ENCODE measurements around the gene NBEAL2. TPM values are rescaled to one million over a fixed set of nuclear protein-coding genes. Genes with fewer than 3 reads are reported as not detected.
"Not testable (repeated sequence)": the region's sequence is repeated elsewhere in the genome, so short reads cannot be mapped to it uniquely, and the experiment has no call there.

The NBEAL2 gene
- total RNA-seq, 1 experiment from 2014 or later: 4.8 TPM

GRCh38 chr3:46955801-46956259 lies 23.6 kb upstream of the NBEAL2 start:
- no peaks in the 10 kb centered on the region for H3K36me3 ChIP-seq
- no peaks in the 10 kb centered on the region for H3K9me3 ChIP-seq
- H3K27me3 ChIP-seq: no peaks in the 10 kb centered on the region
- DNase-seq: no peak
- no peak overlapping the region for H3K4me3 ChIP-seq

GRCh38 chr3:46957092-46957820 lies 22.2 kb upstream of the NBEAL2 start:
- no peak overlapping the region for H3K4me3 ChIP-seq
- no peaks in the 10 kb centered on the region for H3K27me3 ChIP-seq
- H3K36me3 ChIP-seq: no peaks in the 10 kb centered on the region
- no peaks in the 10 kb centered on the region for H3K9me3 ChIP-seq
- no peak for DNase-seq

DNA sequence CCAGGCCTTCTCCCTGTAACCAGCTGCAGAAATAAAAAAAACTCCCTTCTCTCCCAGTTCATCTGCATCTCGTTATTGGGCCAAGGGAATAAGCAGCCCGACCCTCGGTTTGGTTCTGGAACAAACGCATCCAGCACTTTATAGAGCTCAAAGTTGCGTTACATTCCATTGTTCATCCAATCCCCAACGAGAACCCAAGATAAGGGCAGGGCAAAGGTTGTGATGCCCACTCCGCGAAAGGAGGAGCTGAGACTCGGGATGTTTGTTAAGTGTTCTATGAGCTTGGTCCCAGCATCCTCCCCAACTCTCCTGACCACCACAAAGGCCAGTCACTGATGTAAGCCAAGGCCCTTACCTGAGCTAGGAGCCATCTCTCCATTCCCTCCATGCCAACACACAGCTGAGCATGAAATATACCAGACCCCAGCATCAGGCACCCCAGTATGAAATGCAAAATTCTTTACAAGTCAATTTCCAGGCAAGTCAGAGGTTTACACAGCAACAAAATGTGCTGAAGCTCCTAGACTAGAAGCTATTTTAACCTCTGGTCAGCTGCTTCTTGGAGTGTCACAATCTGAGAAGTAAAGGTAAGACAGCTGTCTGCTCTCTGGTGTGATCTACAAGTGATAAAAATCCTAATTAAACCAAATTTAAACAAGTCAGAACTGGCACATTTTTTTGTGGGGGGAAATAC lies 20.9 kb upstream of the NBEAL2 start:
- Histone ChIP-seq H3K27me3 (no peaks in the 10 kb centered on the region), H3K9me3 (no peaks in the 10 kb centered on the region), H3K4me3 (no peak overlapping the region), H3K36me3 (no peaks in the 10 kb centered on the region)
- no peak for DNase-seq

- Histone ChIP-seq H3K4me3 (no peak overlapping the region), H3K36me3 (no peaks in the 10 kb centered on the region), H3K9me3 (no peaks in the 10 kb centered on the region), H3K27me3 (no peaks in the 10 kb centered on the region)
- DNase-seq: no peak
Observed at GRCh38 chr3:46959161-46959511, 20.3 kb upstream of the NBEAL2 start.

GRCh38 chr3:46960081-46960701 lies 19.3 kb upstream of the NBEAL2 start:
- DNase-seq: no peak
- Histone ChIP-seq H3K4me3 (no peak overlapping the region), H3K36me3 (no peaks in the 10 kb centered on the region), H3K27me3 (no peaks in the 10 kb centered on the region), H3K9me3 (no peaks in the 10 kb centered on the region)

- Histone ChIP-seq H3K4me3 (no peak overlapping the region), H3K9me3 (no peaks in the 10 kb centered on the region), H3K36me3 (no peaks in the 10 kb centered on the region), H3K27me3 (no peaks in the 10 kb centered on the region)
- no peak for DNase-seq
Observed at GRCh38 chr3:46960835-46961234, 18.6 kb upstream of the NBEAL2 start.

DNA sequence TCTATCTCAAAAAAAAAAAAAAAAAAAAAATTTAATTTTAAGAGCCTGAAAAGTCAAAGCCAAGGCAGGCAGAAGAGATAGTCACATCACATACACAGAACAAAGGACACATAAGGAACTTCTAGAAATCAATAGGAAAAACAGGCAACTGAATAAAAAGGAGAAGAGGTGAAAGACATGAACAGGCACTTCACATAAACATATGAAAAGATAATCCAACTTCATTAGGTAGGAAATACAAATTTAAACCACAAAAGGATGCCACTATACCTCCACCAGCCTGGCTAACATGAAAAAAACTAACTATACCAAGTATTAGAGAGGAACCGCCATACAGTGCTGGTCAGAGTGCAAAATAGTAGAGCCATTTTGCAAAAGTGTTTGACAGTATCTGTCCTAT lies 17.0 kb upstream of the NBEAL2 start:
- no peak for DNase-seq
- Histone ChIP-seq H3K36me3 (no peaks in the 10 kb centered on the region), H3K9me3 (no peaks in the 10 kb centered on the region), H3K4me3 (no peak overlapping the region), H3K27me3 (no peaks in the 10 kb centered on the region)

- H3K4me3 ChIP-seq: no peak overlapping the region
- DNase-seq: no peak
- H3K27me3 ChIP-seq: no peaks in the 10 kb centered on the region
- H3K36me3 ChIP-seq: no peaks in the 10 kb centered on the region; the same call in 1 of the 2 replicates
- H3K9me3 ChIP-seq: no peaks in the 10 kb centered on the region
Observed at GRCh38 chr3:46962990-46963389, 16.5 kb upstream of the NBEAL2 start.

GRCh38 chr3:46964038-46964590 lies 15.4 kb upstream of the NBEAL2 start:
- not testable (repeated sequence) for H3K9me3 ChIP-seq, H3K4me3 ChIP-seq, H3K27me3 ChIP-seq, DNase-seq, H3K36me3 ChIP-seq

- Histone ChIP-seq H3K4me3 (no peak overlapping the region), H3K36me3 (peaks cover 3% of the 10 kb centered on the region), H3K27me3 (no peaks in the 10 kb centered on the region), H3K9me3 (no peaks in the 10 kb centered on the region)
- no peak for DNase-seq
Observed at GRCh38 chr3:46965151-46965550, 14.3 kb upstream of the NBEAL2 start.

GRCh38 chr3:46966811-46967210 lies 12.7 kb upstream of the NBEAL2 start:
- Histone ChIP-seq H3K36me3 (peaks cover 3% of the 10 kb centered on the region), H3K4me3 (no peak overlapping the region), H3K9me3 (no peaks in the 10 kb centered on the region), H3K27me3 (no peaks in the 10 kb centered on the region)
- no peak for DNase-seq

GRCh38 chr3:46968783-46969428 lies 10.6 kb upstream of the NBEAL2 start:
- H3K9me3 ChIP-seq: no peaks in the 10 kb centered on the region
- no peak overlapping the region for H3K4me3 ChIP-seq
- H3K36me3 ChIP-seq: peaks cover 3% of the 10 kb centered on the region
- DNase-seq: no peak
- H3K27me3 ChIP-seq: no peaks in the 10 kb centered on the region

DNA sequence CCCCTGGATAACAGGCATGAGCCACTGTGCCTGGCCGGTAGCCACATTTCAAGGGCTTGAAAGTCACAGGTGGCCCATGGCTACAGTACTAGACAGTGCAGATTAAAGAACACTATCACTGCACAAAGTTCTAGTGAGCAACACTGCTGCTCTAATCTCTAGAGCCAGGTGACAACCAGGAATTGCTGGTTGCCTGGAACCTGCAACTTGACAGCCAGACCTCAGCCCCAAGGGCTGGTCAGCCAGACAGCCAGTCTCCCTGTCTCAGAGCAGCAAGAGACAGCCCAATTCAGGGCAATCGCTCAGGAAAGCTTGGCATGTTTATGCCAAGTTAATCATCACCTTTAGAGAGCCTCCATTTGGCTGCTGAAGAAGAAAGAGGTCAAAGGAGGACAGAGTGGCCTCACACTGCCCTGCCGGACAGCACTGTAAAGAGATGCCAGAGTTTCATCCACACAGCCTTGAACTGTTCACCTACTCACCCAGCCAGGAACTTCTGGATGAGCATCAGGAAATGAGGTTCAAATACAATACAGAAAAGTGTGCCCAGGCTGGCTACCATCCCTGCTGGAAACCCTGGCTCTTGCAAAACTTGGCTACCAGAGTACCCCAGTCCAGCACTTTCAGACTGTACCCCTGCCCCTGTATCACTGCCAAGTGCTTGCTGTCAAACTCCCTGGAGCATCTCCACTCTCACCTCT lies 8.9 kb upstream of the NBEAL2 start:
- Histone ChIP-seq H3K27me3 (no peaks in the 10 kb centered on the region), H3K9me3 (no peaks in the 10 kb centered on the region), H3K4me3 (no peak overlapping the region), H3K36me3 (peaks cover 3% of the 10 kb centered on the region)
- DNase-seq: peak; percentile 66

- no peaks in the 10 kb centered on the region for H3K27me3 ChIP-seq
- no peak for DNase-seq
- no peak overlapping the region for H3K4me3 ChIP-seq
- peaks cover 3% of the 10 kb centered on the region for H3K36me3 ChIP-seq
- H3K9me3 ChIP-seq: no peaks in the 10 kb centered on the region
Observed at GRCh38 chr3:46971151-46971550, 8.3 kb upstream of the NBEAL2 start.

DNA sequence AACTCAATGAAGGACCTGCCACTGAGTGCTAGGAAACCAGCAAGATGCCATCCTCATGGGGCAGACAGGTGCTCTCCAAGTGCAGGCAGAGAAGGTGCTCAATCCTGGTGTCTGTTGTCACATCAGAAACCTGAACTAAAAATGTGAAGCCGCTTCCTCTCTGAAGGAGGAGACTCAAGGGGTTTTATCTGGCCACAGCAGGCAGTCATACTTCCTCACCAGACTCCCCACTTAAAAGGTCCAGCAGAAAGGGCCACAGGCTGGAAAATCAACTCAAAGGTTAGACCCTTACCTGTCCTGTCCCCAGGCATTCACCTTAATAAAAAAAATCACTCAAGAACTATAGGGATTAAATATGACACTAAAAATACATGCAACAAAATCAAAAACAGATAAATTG lies 7.7 kb upstream of the NBEAL2 start:
- no peaks in the 10 kb centered on the region for H3K9me3 ChIP-seq
- no peak for DNase-seq
- H3K4me3 ChIP-seq: no peak overlapping the region
- peaks cover 3% of the 10 kb centered on the region for H3K36me3 ChIP-seq
- H3K27me3 ChIP-seq: no peaks in the 10 kb centered on the region

GRCh38 chr3:46972396-46972795 lies 7.1 kb upstream of the NBEAL2 start:
- no peaks in the 10 kb centered on the region for H3K9me3 ChIP-seq
- H3K27me3 ChIP-seq: no peaks in the 10 kb centered on the region
- H3K36me3 ChIP-seq: peaks cover 3% of the 10 kb centered on the region
- no peak for DNase-seq
- no peak overlapping the region for H3K4me3 ChIP-seq

All from MG63 (cell line).